ENCODE data around the gene MYMX. TPM values are rescaled to one million over a fixed set of nuclear protein-coding genes. Genes with fewer than 3 reads are reported as not detected.
A peak's percentile ranks its signal among the peaks of the same experiment; 100 is the strongest.

Gene MYMX
- total and polyA plus RNA-seq, 4 donors, result 0.22 TPM; not detected in 3

- WGBS (ENCODE audit: insufficient coverage), result 76% methylated on average over 4 of the region's 7 CpGs
- peaks cover 42% of the 10 kb centered on the region for H3K4me1 ChIP-seq (ENCODE audit: control insufficient read depth, insufficient read depth, low read length)
- no peak overlapping the region for H3K27ac ChIP-seq (ENCODE audit: low read depth, low read length)
- H3K36me3 ChIP-seq (ENCODE audit: control insufficient read depth, insufficient read depth, low read length), result peaks cover 34% of the 10 kb centered on the region
- no peaks in the 10 kb centered on the region for H3K9me3 ChIP-seq (ENCODE audit: control insufficient read depth, insufficient read depth, low read length)
- no peaks in the 10 kb centered on the region for H3K27me3 ChIP-seq (ENCODE audit: control insufficient read depth, insufficient read depth, low read length)
- peak overlapping the region; percentile 85 for H3K4me3 ChIP-seq (ENCODE audit: low read depth, low read length)
- DNase-seq (ENCODE audit: low read depth in 4 of 6, low spot score in 6 of 6), result no peak
Measured at GRCh38 chr6:44262467-44263353, 46.0 kb downstream of the MYMX start.

- H3K27ac ChIP-seq (ENCODE audit: low read depth, low read length), result no peak overlapping the region
Measured at GRCh38 chr6:44263354-44264100, 46.8 kb downstream of the MYMX start.

GRCh38 chr6:44264154-44265006 is 47.7 kb downstream of the MYMX start:
- Histone ChIP-seq H3K4me1 (ENCODE audit: control insufficient read depth, insufficient read depth, low read length) (peaks cover 45% of the 10 kb centered on the region), H3K9me3 (ENCODE audit: control insufficient read depth, insufficient read depth, low read length) (no peaks in the 10 kb centered on the region), H3K36me3 (ENCODE audit: control insufficient read depth, insufficient read depth, low read length) (peaks cover 29% of the 10 kb centered on the region), H3K4me3 (ENCODE audit: low read depth, low read length) (peak overlapping the region; percentile 85), H3K27me3 (ENCODE audit: control insufficient read depth, insufficient read depth, low read length) (no peaks in the 10 kb centered on the region), H3K27ac (ENCODE audit: low read depth, low read length) (peak overlapping the region; percentile 85)
- WGBS (ENCODE audit: insufficient coverage), result 39% methylated on average over 3 of the region's 13 CpGs
- DNase-seq (ENCODE audit: low read depth in 4 of 6, low spot score in 6 of 6), result no peak

More at GRCh38 chr6:44263354-44264100, 46.8 kb downstream of the MYMX start:
- H3K4me3 ChIP-seq (ENCODE audit: low read depth, low read length), result peak overlapping the region; percentile 85
- peaks cover 41% of the 10 kb centered on the region for H3K4me1 ChIP-seq (ENCODE audit: control insufficient read depth, insufficient read depth, low read length)
- no peaks in the 10 kb centered on the region for H3K27me3 ChIP-seq (ENCODE audit: control insufficient read depth, insufficient read depth, low read length)
- 61% methylated on average over 7 of the region's 9 CpGs for WGBS (ENCODE audit: insufficient coverage)
- no peak for DNase-seq (ENCODE audit: low read depth in 4 of 6, low spot score in 6 of 6)
- no peaks in the 10 kb centered on the region for H3K9me3 ChIP-seq (ENCODE audit: control insufficient read depth, insufficient read depth, low read length)
- peaks cover 34% of the 10 kb centered on the region for H3K36me3 ChIP-seq (ENCODE audit: control insufficient read depth, insufficient read depth, low read length)

GRCh38 chr6:44265007-44265721 is 48.4 kb downstream of the MYMX start, which contains the start of gene NFKBIE:
Gene NFKBIE, minus strand, starts transcription at chr6:44265551. Its CDS starts 205 bp downstream, at chr6:44265346.
- Histone ChIP-seq H3K27ac (ENCODE audit: low read depth, low read length) (peak within 1 kb of the TSS; percentile 85), H3K9me3 (ENCODE audit: control insufficient read depth, insufficient read depth, low read length) (no peaks in the 10 kb centered on the region), H3K36me3 (ENCODE audit: control insufficient read depth, insufficient read depth, low read length) (peaks cover 22% of the 10 kb centered on the region), H3K4me3 (ENCODE audit: low read depth, low read length) (peak within 1 kb of the TSS; percentile 85), H3K4me1 (ENCODE audit: control insufficient read depth, insufficient read depth, low read length) (peaks cover 49% of the 10 kb centered on the region), H3K27me3 (ENCODE audit: control insufficient read depth, insufficient read depth, low read length) (no peaks in the 10 kb centered on the region)
- peak; percentile 68 to 97 (median 90) for DNase-seq (ENCODE audit: low read depth in 4 of 6, low spot score in 6 of 6)
- WGBS (ENCODE audit: insufficient coverage), result under 1% methylated on average over 68 of the region's 72 CpGs

GRCh38 chr6:44265722-44266233 is 49.1 kb downstream of the MYMX start:
- no peak for DNase-seq (ENCODE audit: low read depth in 4 of 6, low spot score in 6 of 6)
- Histone ChIP-seq H3K27me3 (ENCODE audit: control insufficient read depth, insufficient read depth, low read length) (no peaks in the 10 kb centered on the region), H3K4me3 (ENCODE audit: low read depth, low read length) (peak overlapping the region; percentile 85), H3K27ac (ENCODE audit: low read depth, low read length) (no peak overlapping the region), H3K4me1 (ENCODE audit: control insufficient read depth, insufficient read depth, low read length) (peaks cover 50% of the 10 kb centered on the region), H3K36me3 (ENCODE audit: control insufficient read depth, insufficient read depth, low read length) (peaks cover 16% of the 10 kb centered on the region), H3K9me3 (ENCODE audit: control insufficient read depth, insufficient read depth, low read length) (no peaks in the 10 kb centered on the region)
- WGBS (ENCODE audit: insufficient coverage), result 69% methylated on average over 13 of the region's 17 CpGs

GRCh38 chr6:44266347-44266746 is 49.6 kb downstream of the MYMX start:
- no peak for DNase-seq (ENCODE audit: low read depth in 4 of 6, low spot score in 6 of 6)
- H3K27ac ChIP-seq (ENCODE audit: low read depth, low read length), result no peak overlapping the region
- 79% methylated on average over 3 of the region's 3 CpGs for WGBS (ENCODE audit: insufficient coverage)
- peaks cover 14% of the 10 kb centered on the region for H3K36me3 ChIP-seq (ENCODE audit: control insufficient read depth, insufficient read depth, low read length)
- H3K27me3 ChIP-seq (ENCODE audit: control insufficient read depth, insufficient read depth, low read length), result no peaks in the 10 kb centered on the region
- H3K4me3 ChIP-seq (ENCODE audit: low read depth, low read length), result no peak overlapping the region
- H3K9me3 ChIP-seq (ENCODE audit: control insufficient read depth, insufficient read depth, low read length), result no peaks in the 10 kb centered on the region
- H3K4me1 ChIP-seq (ENCODE audit: control insufficient read depth, insufficient read depth, low read length), result peaks cover 54% of the 10 kb centered on the region

GRCh38 chr6:44267252-44267651 is 50.5 kb downstream of the MYMX start:
- Histone ChIP-seq H3K27me3 (ENCODE audit: control insufficient read depth, insufficient read depth, low read length) (no peaks in the 10 kb centered on the region), H3K4me3 (ENCODE audit: low read depth, low read length) (no peak overlapping the region), H3K9me3 (ENCODE audit: control insufficient read depth, insufficient read depth, low read length) (no peaks in the 10 kb centered on the region), H3K27ac (ENCODE audit: low read depth, low read length) (no peak overlapping the region), H3K4me1 (ENCODE audit: control insufficient read depth, insufficient read depth, low read length) (peaks cover 60% of the 10 kb centered on the region), H3K36me3 (ENCODE audit: control insufficient read depth, insufficient read depth, low read length) (peaks cover 9% of the 10 kb centered on the region)
- DNase-seq (ENCODE audit: low read depth in 4 of 6, low spot score in 6 of 6), result no peak
- 67% methylated on average over 3 of the region's 10 CpGs for WGBS (ENCODE audit: insufficient coverage)
